ENCODE data around the gene C3. TPM values are rescaled to one million over a fixed set of nuclear protein-coding genes. Genes with fewer than 3 reads are reported as not detected.
A peak's percentile ranks its signal among the peaks of the same experiment; 100 is the strongest.
"Not testable (repeated sequence)": the region's sequence is repeated elsewhere in the genome, so short reads cannot be mapped to it uniquely, and the experiment has no call there.

C3 gene
- total RNA-seq, 1 experiment from 2014 or later, result 872 TPM

DNA sequence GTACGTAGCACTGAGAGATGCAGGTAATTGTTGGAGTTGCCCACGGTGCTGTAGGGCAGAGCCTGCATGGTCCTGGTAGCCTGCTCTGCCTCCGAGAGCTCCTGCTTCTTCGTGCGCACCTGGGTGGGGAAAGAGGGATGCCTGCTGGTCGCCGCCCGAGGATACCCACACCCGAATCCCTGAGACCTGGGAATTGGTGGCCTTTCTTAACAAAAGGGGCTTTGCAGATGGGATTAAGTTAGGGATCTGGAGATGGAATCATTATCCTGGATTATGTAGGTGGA lies 9.4 kb downstream of the C3 start:
- TF ChIP-seq, protein P1, sequence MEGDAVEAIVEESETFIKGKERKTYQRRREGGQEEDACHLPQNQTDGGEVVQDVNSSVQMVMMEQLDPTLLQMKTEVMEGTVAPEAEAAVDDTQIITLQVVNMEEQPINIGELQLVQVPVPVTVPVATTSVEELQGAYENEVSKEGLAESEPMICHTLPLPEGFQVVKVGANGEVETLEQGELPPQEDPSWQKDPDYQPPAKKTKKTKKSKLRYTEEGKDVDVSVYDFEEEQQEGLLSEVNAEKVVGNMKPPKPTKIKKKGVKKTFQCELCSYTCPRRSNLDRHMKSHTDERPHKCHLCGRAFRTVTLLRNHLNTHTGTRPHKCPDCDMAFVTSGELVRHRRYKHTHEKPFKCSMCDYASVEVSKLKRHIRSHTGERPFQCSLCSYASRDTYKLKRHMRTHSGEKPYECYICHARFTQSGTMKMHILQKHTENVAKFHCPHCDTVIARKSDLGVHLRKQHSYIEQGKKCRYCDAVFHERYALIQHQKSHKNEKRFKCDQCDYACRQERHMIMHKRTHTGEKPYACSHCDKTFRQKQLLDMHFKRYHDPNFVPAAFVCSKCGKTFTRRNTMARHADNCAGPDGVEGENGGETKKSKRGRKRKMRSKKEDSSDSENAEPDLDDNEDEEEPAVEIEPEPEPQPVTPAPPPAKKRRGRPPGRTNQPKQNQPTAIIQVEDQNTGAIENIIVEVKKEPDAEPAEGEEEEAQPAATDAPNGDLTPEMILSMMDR (IDR thresholded peaks at IDR 0.05; ENCODE audit: unreplicated experiment), result no peak
- Mint-ChIP-seq H3K27ac (ENCODE audit: low read depth, unreplicated experiment) (no peak overlapping the region), H3K4me1 (ENCODE audit: insufficient read depth, unreplicated experiment) (peaks cover 24% of the 10 kb centered on the region), H3K36me3 (ENCODE audit: insufficient read depth, unreplicated experiment) (peaks cover 98% of the 10 kb centered on the region), H3K4me3 (ENCODE audit: unreplicated experiment) (no peak overlapping the region), H3K27me3 (ENCODE audit: insufficient read depth, unreplicated experiment) (no peaks in the 10 kb centered on the region), H3K9me3 (ENCODE audit: unreplicated experiment) (no peaks in the 10 kb centered on the region)
- no peak for DNase-seq (ENCODE audit: unreplicated experiment)
- CTCF ChIA-PET, result no interaction called here
- BruUV-seq (replicated peaks), result no TSS peak
- intact Hi-C loops (cut with micrococcal nuclease), result no loop called here
- POLR2A ChIA-PET, result interaction anchor here (0.7 kb wide), 1 partner anchor 15 kb away, joined by 4 read pairs; no protein-coding TSS in a partner anchor

DNA sequence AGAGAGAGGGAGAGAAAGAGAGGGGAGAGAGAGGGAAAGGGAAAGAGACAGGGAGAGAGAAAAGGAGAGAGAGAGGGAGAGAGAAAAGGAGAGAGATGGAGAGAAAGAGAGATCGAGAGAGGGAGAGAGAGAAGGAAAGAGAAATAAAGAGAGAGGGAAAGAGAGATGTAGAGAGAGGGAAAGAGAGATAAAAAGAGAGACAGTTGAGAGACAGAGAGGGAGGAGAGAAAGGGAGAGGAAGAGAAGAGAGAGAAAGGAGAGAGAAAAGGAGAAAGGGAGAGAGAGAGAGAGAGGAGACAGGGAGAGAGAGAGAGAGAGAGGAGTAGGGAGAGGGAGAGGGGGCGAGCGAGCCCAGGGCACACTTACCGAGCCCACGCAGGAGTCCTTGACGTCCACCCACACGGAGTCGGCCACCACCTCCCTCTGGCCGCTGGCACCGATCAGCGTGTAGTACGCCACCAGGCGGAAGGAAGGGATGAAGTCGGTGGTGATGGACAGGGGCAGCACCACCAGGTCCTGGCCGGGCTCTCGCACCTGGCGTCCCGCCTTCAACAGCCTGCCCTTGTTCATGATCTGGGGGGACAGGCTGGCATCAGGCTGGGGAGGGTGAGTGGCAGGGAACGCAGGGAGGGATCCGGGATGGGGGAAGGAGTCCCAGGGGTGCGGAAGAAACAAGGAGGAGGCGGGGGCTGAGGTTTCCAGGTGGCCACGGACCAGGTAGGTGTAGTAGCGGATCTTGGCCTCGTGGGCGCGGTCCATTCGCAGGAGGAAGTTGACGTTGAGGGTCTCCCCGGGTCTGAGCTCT lies 10.0 kb downstream of the C3 start:
- ChIA-PET POLR2A (interaction anchor here (0.6 kb wide), 1 partner anchor 37 kb away, joined by 4 read pairs; no protein-coding TSS in a partner anchor), CTCF (no interaction called here)
- peak overlapping the region; percentile 64 for H3K27ac Mint-ChIP-seq (ENCODE audit: low read depth, unreplicated experiment)
- no peaks in the 10 kb centered on the region for H3K27me3 Mint-ChIP-seq (ENCODE audit: insufficient read depth, unreplicated experiment)
- H3K36me3 Mint-ChIP-seq (ENCODE audit: insufficient read depth, unreplicated experiment), result peaks cover 98% of the 10 kb centered on the region
- peaks cover 24% of the 10 kb centered on the region for H3K4me1 Mint-ChIP-seq (ENCODE audit: insufficient read depth, unreplicated experiment)
- TF ChIP-seq, protein P1 (IDR thresholded peaks at IDR 0.05; ENCODE audit: unreplicated experiment), result no peak
- no peaks in the 10 kb centered on the region for H3K9me3 Mint-ChIP-seq (ENCODE audit: unreplicated experiment)
- H3K4me3 Mint-ChIP-seq (ENCODE audit: unreplicated experiment), result peak overlapping the region; percentile 21
- no TSS peak for BruUV-seq (replicated peaks)
- intact Hi-C loops (cut with micrococcal nuclease), result no loop called here
- no peak for DNase-seq (ENCODE audit: unreplicated experiment)

DNA sequence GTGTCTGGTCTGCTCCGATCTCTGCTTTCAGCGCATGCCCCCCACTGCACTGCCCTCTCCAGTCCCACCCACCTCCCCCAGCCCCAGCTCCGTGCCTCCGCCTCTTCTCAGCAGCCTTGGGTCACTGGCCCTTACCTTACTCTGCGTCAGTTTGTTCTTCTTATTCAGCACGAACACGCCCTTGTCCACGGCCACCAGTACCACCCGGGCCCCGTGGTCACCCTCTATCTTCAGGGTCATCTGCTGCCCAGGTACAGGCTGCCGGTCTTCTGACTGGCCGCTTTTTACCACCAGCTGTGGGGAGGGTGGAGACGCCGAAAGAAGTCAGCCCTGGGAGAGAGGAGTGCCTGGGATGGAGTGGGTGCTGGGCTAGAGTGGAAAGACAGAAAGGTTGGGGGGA lies 10.9 kb downstream of the C3 start:
- no peak overlapping the region for H3K4me3 Mint-ChIP-seq (ENCODE audit: unreplicated experiment)
- no peaks in the 10 kb centered on the region for H3K27me3 Mint-ChIP-seq (ENCODE audit: insufficient read depth, unreplicated experiment)

DNA sequence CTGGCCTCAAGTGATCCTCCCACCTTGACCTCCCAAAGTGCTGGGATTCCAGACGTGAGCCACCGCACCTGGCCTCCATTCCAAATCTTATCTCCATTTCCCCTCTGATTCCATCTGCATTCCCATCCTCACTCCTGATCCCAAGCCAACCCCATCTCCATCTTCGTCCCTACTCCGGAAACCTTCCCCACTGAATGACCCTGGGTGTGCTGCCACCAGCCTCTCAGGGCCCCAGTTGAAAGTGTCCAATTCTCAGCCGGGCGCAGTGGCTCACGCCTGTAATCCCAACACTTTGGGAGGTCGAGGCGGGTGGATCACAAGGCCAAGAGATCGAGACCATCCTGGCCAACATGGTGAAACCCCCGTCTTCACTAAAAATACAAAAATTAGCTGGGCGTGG lies 11.5 kb downstream of the C3 start:
- H3K9me3 Mint-ChIP-seq (ENCODE audit: unreplicated experiment); BruUV-seq (replicated peaks); DNase-seq (ENCODE audit: unreplicated experiment); intact Hi-C loops (cut with micrococcal nuclease); H3K4me3 Mint-ChIP-seq (ENCODE audit: unreplicated experiment); CTCF ChIA-PET; H3K27me3 Mint-ChIP-seq (ENCODE audit: insufficient read depth, unreplicated experiment): not testable (repeated sequence)
- Mint-ChIP-seq H3K36me3 (ENCODE audit: insufficient read depth, unreplicated experiment) (peaks cover 98% of the 10 kb centered on the region), H3K4me1 (ENCODE audit: insufficient read depth, unreplicated experiment) (peaks cover 24% of the 10 kb centered on the region), H3K27ac (ENCODE audit: low read depth, unreplicated experiment) (peak overlapping the region; percentile 59)
- POLR2A ChIA-PET, result interaction anchor here (0.8 kb wide), 1 partner anchor 12 kb away, joined by 4 read pairs; the partner anchor contains the start of gene C3

More for the DNA sequence above, 10.9 kb downstream of the C3 start:
- CTCF ChIA-PET, result no interaction called here
- no peak for DNase-seq (ENCODE audit: unreplicated experiment)
- no TSS peak for BruUV-seq (replicated peaks)
- Mint-ChIP-seq H3K36me3 (ENCODE audit: insufficient read depth, unreplicated experiment) (peaks cover 98% of the 10 kb centered on the region), H3K9me3 (ENCODE audit: unreplicated experiment) (no peaks in the 10 kb centered on the region), H3K27ac (ENCODE audit: low read depth, unreplicated experiment) (peak overlapping the region; percentile 64), H3K4me1 (ENCODE audit: insufficient read depth, unreplicated experiment) (peaks cover 24% of the 10 kb centered on the region)
- TF ChIP-seq, protein P1 (IDR thresholded peaks at IDR 0.05; ENCODE audit: unreplicated experiment), result no peak
- intact Hi-C loops (cut with micrococcal nuclease), result no loop called here
- POLR2A ChIA-PET, result interaction anchor here (0.6 to 0.8 kb wide), 2 partner anchors 11 to 36 kb away, joined by 4 read pairs; partner anchors contain the start of gene C3
